ENCODE data around the gene KCNN1. TPM values are rescaled to one million over a fixed set of nuclear protein-coding genes. Genes with fewer than 3 reads are reported as not detected.
A peak's percentile ranks its signal among the peaks of the same experiment; 100 is the strongest.

KCNN1 gene
- total and polyA plus RNA-seq, 9 of the 15 experiments (the other 6 are each of a cell fraction or from before 2014, with no cell fraction given): 0.01 to 6.2 (median 0.72) TPM

DNA sequence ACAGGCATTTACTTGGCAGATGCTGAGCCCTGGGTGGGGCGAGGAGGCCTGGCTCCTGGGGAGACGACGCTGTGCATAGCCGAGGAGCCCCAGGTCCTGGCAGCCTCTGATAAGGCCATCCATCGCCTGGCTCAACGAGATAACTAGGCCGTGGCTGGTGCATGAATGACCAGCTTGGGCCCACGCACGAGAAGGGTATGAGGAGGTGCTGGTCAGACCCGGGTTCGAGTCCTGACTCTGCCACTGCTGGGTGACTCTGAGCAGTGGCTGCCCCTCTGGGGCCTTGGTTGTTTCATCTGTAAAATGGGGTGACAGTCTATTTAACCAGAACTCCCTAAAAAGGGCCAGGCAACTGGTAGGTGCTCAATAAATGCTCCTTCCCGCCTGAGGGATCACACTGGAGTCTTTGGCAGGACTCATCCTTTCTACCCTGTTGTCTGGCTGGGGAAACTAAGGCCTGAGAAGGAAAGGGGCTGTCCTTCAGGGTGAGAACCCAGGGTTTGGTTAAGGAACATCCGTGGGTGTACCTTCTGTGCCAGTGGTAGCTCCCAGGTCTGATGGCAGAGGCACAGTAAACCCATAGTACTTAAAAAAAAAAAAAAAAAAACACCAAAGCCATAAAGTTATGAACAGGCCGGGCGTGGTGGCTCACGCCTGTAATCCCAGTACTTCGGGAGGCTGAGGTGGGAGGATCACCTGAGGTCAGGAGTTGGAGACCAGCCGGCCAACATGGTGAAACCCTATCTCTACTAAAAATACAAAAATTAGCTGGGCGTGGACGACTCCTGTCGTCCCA, 33.0 kb downstream of the KCNN1 start (continued):
- TF ChIP-seq ZNF232 (CRISPR knock-in tag; IDR thresholded peaks at IDR 0.05): no peak
- TF ChIP-seq EHMT2 (IDR thresholded peaks at IDR 0.05): no peak
- TF ChIP-seq, protein P1, sequence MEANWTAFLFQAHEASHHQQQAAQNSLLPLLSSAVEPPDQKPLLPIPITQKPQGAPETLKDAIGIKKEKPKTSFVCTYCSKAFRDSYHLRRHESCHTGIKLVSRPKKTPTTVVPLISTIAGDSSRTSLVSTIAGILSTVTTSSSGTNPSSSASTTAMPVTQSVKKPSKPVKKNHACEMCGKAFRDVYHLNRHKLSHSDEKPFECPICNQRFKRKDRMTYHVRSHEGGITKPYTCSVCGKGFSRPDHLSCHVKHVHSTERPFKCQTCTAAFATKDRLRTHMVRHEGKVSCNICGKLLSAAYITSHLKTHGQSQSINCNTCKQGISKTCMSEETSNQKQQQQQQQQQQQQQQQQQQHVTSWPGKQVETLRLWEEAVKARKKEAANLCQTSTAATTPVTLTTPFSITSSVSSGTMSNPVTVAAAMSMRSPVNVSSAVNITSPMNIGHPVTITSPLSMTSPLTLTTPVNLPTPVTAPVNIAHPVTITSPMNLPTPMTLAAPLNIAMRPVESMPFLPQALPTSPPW (CRISPR knock-in tag; IDR thresholded peaks at IDR 0.05): peak; percentile 45
- TF ChIP-seq CBX1 (IDR thresholded peaks at IDR 0.05; ENCODE audit: low read depth): peak; percentile 96
- TF ChIP-seq, protein P2, sequence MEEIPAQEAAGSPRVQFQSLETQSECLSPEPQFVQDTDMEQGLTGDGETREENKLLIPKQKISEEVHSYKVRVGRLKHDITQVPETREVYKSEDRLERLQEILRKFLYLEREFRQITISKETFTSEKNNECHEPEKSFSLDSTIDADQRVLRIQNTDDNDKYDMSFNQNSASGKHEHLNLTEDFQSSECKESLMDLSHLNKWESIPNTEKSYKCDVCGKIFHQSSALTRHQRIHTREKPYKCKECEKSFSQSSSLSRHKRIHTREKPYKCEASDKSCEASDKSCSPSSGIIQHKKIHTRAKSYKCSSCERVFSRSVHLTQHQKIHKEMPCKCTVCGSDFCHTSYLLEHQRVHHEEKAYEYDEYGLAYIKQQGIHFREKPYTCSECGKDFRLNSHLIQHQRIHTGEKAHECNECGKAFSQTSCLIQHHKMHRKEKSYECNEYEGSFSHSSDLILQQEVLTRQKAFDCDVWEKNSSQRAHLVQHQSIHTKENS (CRISPR knock-in tag; IDR thresholded peaks at IDR 0.05): no peak
- no peak for TF ChIP-seq ZNF764 (CRISPR knock-in tag; IDR thresholded peaks at IDR 0.05; ENCODE audit: low read depth)
- no peak for TF ChIP-seq EZH2 (IDR thresholded peaks at IDR 0.05; ENCODE audit: borderline replicate concordance, low read depth, low read length)
- TF ChIP-seq, protein P3, sequence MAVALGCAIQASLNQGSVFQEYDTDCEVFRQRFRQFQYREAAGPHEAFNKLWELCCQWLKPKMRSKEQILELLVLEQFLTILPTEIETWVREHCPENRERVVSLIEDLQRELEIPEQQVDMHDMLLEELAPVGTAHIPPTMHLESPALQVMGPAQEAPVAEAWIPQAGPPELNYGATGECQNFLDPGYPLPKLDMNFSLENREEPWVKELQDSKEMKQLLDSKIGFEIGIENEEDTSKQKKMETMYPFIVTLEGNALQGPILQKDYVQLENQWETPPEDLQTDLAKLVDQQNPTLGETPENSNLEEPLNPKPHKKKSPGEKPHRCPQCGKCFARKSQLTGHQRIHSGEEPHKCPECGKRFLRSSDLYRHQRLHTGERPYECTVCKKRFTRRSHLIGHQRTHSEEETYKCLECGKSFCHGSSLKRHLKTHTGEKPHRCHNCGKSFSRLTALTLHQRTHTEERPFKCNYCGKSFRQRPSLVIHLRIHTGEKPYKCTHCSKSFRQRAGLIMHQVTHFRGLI (CRISPR knock-in tag; IDR thresholded peaks at IDR 0.05): no peak
- TF ChIP-seq CBX3 (IDR thresholded peaks at IDR 0.05; ENCODE audit: borderline replicate concordance in 1 of 2, low read length in 2 of 2): peak in 1 of 2 experiments; percentile 43; a peak in 1 of 3 replicates
- TF ChIP-seq ESRRA (IDR thresholded peaks at IDR 0.05; ENCODE audit: borderline replicate concordance, low read depth): 0 out of 2 replicates have a peak, but pooled peaks have one; percentile 32
- TF ChIP-seq MTA3 (IDR thresholded peaks at IDR 0.05; ENCODE audit: borderline replicate concordance): peak; percentile 72; the same call in 1 of the 2 replicates
- TF ChIP-seq ZSCAN32 (CRISPR knock-in tag; IDR thresholded peaks at IDR 0.05): no peak
- peak; percentile 96 for TF ChIP-seq DPF2 (IDR thresholded peaks at IDR 0.05)
- 0 out of 2 replicates have a peak, but pooled peaks have one; percentile 33 for TF ChIP-seq PYGO2 (tag; IDR thresholded peaks at IDR 0.05)
- TF ChIP-seq ZBTB17 (CRISPR knock-in tag; IDR thresholded peaks at IDR 0.05): 0 out of 2 replicates have a peak, but pooled peaks have one; percentile 36
- TF ChIP-seq, protein P4, sequence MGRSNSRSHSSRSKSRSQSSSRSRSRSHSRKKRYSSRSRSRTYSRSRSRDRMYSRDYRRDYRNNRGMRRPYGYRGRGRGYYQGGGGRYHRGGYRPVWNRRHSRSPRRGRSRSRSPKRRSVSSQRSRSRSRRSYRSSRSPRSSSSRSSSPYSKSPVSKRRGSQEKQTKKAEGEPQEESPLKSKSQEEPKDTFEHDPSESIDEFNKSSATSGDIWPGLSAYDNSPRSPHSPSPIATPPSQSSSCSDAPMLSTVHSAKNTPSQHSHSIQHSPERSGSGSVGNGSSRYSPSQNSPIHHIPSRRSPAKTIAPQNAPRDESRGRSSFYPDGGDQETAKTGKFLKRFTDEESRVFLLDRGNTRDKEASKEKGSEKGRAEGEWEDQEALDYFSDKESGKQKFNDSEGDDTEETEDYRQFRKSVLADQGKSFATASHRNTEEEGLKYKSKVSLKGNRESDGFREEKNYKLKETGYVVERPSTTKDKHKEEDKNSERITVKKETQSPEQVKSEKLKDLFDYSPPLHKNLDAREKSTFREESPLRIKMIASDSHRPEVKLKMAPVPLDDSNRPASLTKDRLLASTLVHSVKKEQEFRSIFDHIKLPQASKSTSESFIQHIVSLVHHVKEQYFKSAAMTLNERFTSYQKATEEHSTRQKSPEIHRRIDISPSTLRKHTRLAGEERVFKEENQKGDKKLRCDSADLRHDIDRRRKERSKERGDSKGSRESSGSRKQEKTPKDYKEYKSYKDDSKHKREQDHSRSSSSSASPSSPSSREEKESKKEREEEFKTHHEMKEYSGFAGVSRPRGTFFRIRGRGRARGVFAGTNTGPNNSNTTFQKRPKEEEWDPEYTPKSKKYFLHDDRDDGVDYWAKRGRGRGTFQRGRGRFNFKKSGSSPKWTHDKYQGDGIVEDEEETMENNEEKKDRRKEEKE (IDR thresholded peaks at IDR 0.05; ENCODE audit: borderline replicate concordance in 1 of 2, control insufficient read depth in 1 of 2, low read depth in 2 of 2, low read length in 1 of 2): no peak
- no peak for TF ChIP-seq PHTF2 (CRISPR knock-in tag; IDR thresholded peaks at IDR 0.05)

All from K562 (cell line).